HepG2 (cell line): ENCODE data around the gene FUT3. TPM values are rescaled to one million over a fixed set of nuclear protein-coding genes. Genes with fewer than 3 reads are reported as not detected.
A peak's percentile ranks its signal among the peaks of the same experiment; 100 is the strongest.

ENCODE experiments used
- CEBPG ChIP-seq: IDR thresholded peaks from 2 replicates; pipeline ENCODE4 v1.6.1; 2016
- FOXA3 ChIP-seq: IDR thresholded peaks from 2 replicates; pipeline ENCODE4 v1.6.1; 2016; ENCODE audit warnings: missing genetic modification reagents, missing compliant biosample characterization
- HES4 ChIP-seq: sonication (generic); formaldehyde crosslinking; IDR thresholded peaks from 2 replicates; pipeline ENCODE4 v1.9.0; 2021; ENCODE audit warnings: mild to moderate bottlenecking, missing genetic modification reagents, borderline replicate concordance
- HNRNPH1 ChIP-seq: fragments of 200-400 bp; formaldehyde crosslinking; optimal IDR thresholded peaks from 2 replicates; pipeline ENCODE3; 2017; ENCODE audit warnings: mild to moderate bottlenecking, low read depth, low read length
- IRX3 ChIP-seq: sonication (generic); formaldehyde crosslinking; IDR thresholded peaks from 2 replicates; pipeline ENCODE4 v1.8.1; 2023; ENCODE audit warnings: mild to moderate bottlenecking, low read depth, missing genetic modification reagents, borderline replicate concordance
- LCORL ChIP-seq, 2 experiments: fragments of 450-650 bp in 1 of 2; sonication (generic) in 1 of 2; formaldehyde crosslinking in 1 of 2; IDR thresholded peaks; 2 replicates each; pipeline versions ENCODE4 v1.5.0 to v1.6.1; 2017 to 2020; ENCODE audit warnings: antibody characterized with exemption in 1 of 2, missing genetic modification reagents in 1 of 2
- MIER3 ChIP-seq: IDR thresholded peaks from 2 replicates; pipeline ENCODE4 v1.6.1; 2016; ENCODE audit warnings: missing compliant biosample characterization, borderline replicate concordance
- NR1H2 ChIP-seq: sonication (generic); formaldehyde crosslinking; IDR thresholded peaks from 2 replicates; pipeline ENCODE4 v1.8.1; 2022; ENCODE audit warnings: low read depth, missing genetic modification reagents, borderline replicate concordance
- RARG ChIP-seq: sonication (generic); formaldehyde crosslinking; IDR thresholded peaks from 2 replicates; pipeline ENCODE4 v1.4.0; 2020; ENCODE audit warnings: low read depth, mild to moderate bottlenecking, missing genetic modification reagents
- RELA ChIP-seq: sonication (generic); formaldehyde crosslinking; IDR thresholded peaks from 2 replicates; pipeline ENCODE4 v1.4.0; 2020; ENCODE audit warnings: missing genetic modification reagents
- SMC3 ChIP-seq: IDR thresholded peaks from 2 replicates; pipeline ENCODE4 v1.6.1; 2011; ENCODE audit warnings: low read length, improper control_type of control experiment
- SOX5 ChIP-seq: IDR thresholded peaks from 2 replicates; pipeline ENCODE4 v1.6.1; 2016; ENCODE audit warnings: borderline replicate concordance
- SP4 ChIP-seq: sonication (generic); formaldehyde crosslinking; IDR thresholded peaks from 2 replicates; pipeline ENCODE4 v1.8.1; 2023; ENCODE audit warnings: mild to moderate bottlenecking, missing genetic modification reagents
- SRF ChIP-seq: IDR thresholded peaks from 2 replicates; pipeline ENCODE4 v1.6.1; 2011; ENCODE audit warnings: mild to moderate bottlenecking, low read depth, low read length, moderate library complexity
- THYN1 ChIP-seq: sonication (generic); formaldehyde crosslinking; IDR thresholded peaks from 2 replicates; pipeline ENCODE4 v1.8.1; 2023; ENCODE audit warnings: low read depth, mild to moderate bottlenecking, moderate library complexity, missing genetic modification reagents, borderline replicate concordance
- YEATS2 ChIP-seq: sonication (generic); formaldehyde crosslinking; IDR thresholded peaks from 2 replicates; pipeline ENCODE4 v1.4.0; 2020; ENCODE audit warnings: missing genetic modification reagents, borderline replicate concordance
- ZFX ChIP-seq: sonication (generic); formaldehyde crosslinking; IDR thresholded peaks from 2 replicates; pipeline ENCODE4 v1.4.0; 2020; ENCODE audit warnings: mild to moderate bottlenecking, low read depth, missing genetic modification reagents, moderate library complexity
- ZKSCAN8 ChIP-seq: IDR thresholded peaks from 2 replicates; pipeline ENCODE4 v1.6.1; 2016; ENCODE audit warnings: borderline replicate concordance, missing genetic modification reagents, missing compliant biosample characterization
- ZNF101 ChIP-seq: sonication (generic); formaldehyde crosslinking; IDR thresholded peaks from 2 replicates; pipeline ENCODE4 v1.4.0; 2020; ENCODE audit warnings: mild to moderate bottlenecking, low read depth, missing genetic modification reagents, borderline replicate concordance
- ZNF264 ChIP-seq: sonication (generic); formaldehyde crosslinking; IDR thresholded peaks from 2 replicates; pipeline ENCODE4 v1.4.0; 2020; ENCODE audit warnings: missing genetic modification reagents
- ZNF3 ChIP-seq: IDR thresholded peaks from 2 replicates; pipeline ENCODE4 v1.7.0; 2017; ENCODE audit warnings: inconsistent platforms
- ZNF350 ChIP-seq: sonication (generic); formaldehyde crosslinking; IDR thresholded peaks from 2 replicates; pipeline ENCODE4 v1.4.0; 2020; ENCODE audit warnings: mild to moderate bottlenecking, low read depth, missing genetic modification reagents, borderline replicate concordance
- ZNF570 ChIP-seq: sonication (generic); formaldehyde crosslinking; IDR thresholded peaks from 2 replicates; pipeline ENCODE4 v1.4.0; 2020; ENCODE audit warnings: mild to moderate bottlenecking, missing genetic modification reagents, borderline replicate concordance
- ZNF720 ChIP-seq: sonication (generic); formaldehyde crosslinking; IDR thresholded peaks from 2 replicates; pipeline ENCODE4 v1.4.0; 2020; ENCODE audit warnings: missing genetic modification reagents
- ZNF768 ChIP-seq: sonication (generic); formaldehyde crosslinking; IDR thresholded peaks from 2 replicates; pipeline ENCODE4 v1.4.0; 2020; ENCODE audit warnings: missing genetic modification reagents
- ZSCAN9 ChIP-seq: IDR thresholded peaks from 2 replicates; pipeline ENCODE4 v1.6.1; 2016; ENCODE audit warnings: borderline replicate concordance
- polyA plus RNA-seq, 8 experiments: library from polyadenylated mRNA; depleted of rRNA in 3 of 8; stranded (reverse) in 7 of 8; unstranded in 1 of 8; fragments of >200 nt; fragmentation: Illumina TruSeq in 4 of 8; extraction: Trizol in 4 of 8; gene quantifications; 2 replicates each; pipeline versions ENCODE4 v1.2.1 to v1.2.3, GENCODE V29; 2011 to 2016; ENCODE audit warnings: low read depth in 4 of 8, missing spikeins in 1 of 8, mixed read lengths in 1 of 8; ENCODE audit not compliant: insufficient read depth in 1 of 8
- total RNA-seq, 5 experiments: library from RNA; depleted of rRNA; stranded (reverse); fragments of >200 nt; fragmentation: Illumina TruSeq; extraction: Trizol; gene quantifications; 2 replicates each; pipeline ENCODE4 v1.2.3, GENCODE V29; 2016; ENCODE audit warnings: low read depth in 1 of 5
- TF ChIP-seq, protein P1 (sequence below): IDR thresholded peaks from 2 replicates; pipeline ENCODE4 v1.6.1; 2016; ENCODE audit warnings: missing biosample characterization, missing genetic modification reagents, low read depth
- TF ChIP-seq, protein P2 (sequence below): sonication (generic); formaldehyde crosslinking; IDR thresholded peaks from 2 replicates; pipeline ENCODE4 v1.8.0; 2022; ENCODE audit warnings: mild to moderate bottlenecking, missing genetic modification reagents, moderate library complexity
- TF ChIP-seq, protein P3 (sequence below): sonication (generic); formaldehyde crosslinking; IDR thresholded peaks from 2 replicates; pipeline ENCODE4 v1.4.0; 2020; ENCODE audit warnings: low read depth, mild to moderate bottlenecking, missing genetic modification reagents

FUT3 gene
- total and polyA plus RNA-seq, 2 of the 13 experiments (the other 11 are each of a cell fraction or from before 2014, with no cell fraction given) = 0.53 to 1.1 TPM

DNA sequence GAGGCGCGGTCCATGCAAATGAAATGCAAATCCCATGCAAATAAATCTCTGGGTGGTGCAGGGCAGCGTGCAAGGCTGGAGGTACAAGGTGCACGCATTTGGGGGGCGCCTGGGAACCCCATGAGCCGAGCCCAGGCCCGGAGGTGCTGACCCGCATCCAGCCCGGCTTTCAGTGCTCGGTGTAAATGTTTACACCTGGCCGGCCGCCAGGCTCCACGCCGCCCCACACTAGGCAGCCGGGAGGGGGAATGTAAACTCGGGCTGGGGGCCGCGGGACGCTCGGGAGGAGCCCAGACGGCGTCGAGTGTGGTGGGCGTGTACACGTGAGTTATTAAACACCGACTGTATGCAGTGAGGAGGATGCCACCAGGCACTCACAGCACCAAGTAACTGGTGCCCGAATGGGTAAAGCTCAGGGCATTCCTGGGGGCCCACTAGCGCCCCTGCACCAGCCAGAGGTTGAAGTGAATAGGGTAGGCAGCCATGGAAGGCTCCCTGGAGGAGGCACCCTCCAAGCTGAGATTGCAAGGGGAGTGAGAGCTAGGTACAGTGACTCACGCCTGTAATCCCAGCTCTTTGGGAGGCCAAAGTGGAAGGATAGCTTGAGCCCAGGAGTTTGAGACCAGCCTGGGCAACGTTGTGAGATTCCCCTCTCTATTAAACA lies 28.9 kb downstream of the FUT3 start (continued):
- TF ChIP-seq SP4 (CRISPR knock-in tag) (0 out of 2 replicates have a peak, but pooled peaks have one; percentile 29), NR1H2 (CRISPR knock-in tag) (no peak), CEBPG (CRISPR knock-in tag) (no peak), HNRNPH1 (no peak), ZNF768 (no peak), ZSCAN9 (CRISPR knock-in tag) (0 out of 2 replicates have a peak, but pooled peaks have one; percentile 21), SOX5 (CRISPR knock-in tag) (no peak), ZNF264 (CRISPR knock-in tag) (no peak), ZNF720 (CRISPR knock-in tag) (no peak), MIER3 (CRISPR knock-in tag) (peak; percentile 42; the same call in 1 of the 2 replicates), ZNF101 (CRISPR knock-in tag) (no peak), LCORL (IDR thresholded peaks at IDR 0.05) (no peak), LCORL (CRISPR knock-in tag; IDR thresholded peaks at IDR 0.05) (peak; percentile 43; the same call in 1 of the 2 replicates), YEATS2 (CRISPR knock-in tag) (no peak), IRX3 (CRISPR knock-in tag) (no peak), HES4 (CRISPR knock-in tag) (no peak), ZFX (CRISPR knock-in tag) (no peak), SRF (no peak), RELA (CRISPR knock-in tag) (no peak), THYN1 (CRISPR knock-in tag) (no peak), ZKSCAN8 (CRISPR knock-in tag) (peak; percentile 99), ZNF3 (CRISPR knock-in tag) (no peak), SMC3 (no peak), FOXA3 (CRISPR knock-in tag) (peak; percentile 54), ZNF350 (CRISPR knock-in tag) (0 out of 2 replicates have a peak, but pooled peaks have one; percentile 54), ZNF570 (CRISPR knock-in tag) (no peak), RARG (CRISPR knock-in tag) (no peak)
- TF ChIP-seq, protein P1, sequence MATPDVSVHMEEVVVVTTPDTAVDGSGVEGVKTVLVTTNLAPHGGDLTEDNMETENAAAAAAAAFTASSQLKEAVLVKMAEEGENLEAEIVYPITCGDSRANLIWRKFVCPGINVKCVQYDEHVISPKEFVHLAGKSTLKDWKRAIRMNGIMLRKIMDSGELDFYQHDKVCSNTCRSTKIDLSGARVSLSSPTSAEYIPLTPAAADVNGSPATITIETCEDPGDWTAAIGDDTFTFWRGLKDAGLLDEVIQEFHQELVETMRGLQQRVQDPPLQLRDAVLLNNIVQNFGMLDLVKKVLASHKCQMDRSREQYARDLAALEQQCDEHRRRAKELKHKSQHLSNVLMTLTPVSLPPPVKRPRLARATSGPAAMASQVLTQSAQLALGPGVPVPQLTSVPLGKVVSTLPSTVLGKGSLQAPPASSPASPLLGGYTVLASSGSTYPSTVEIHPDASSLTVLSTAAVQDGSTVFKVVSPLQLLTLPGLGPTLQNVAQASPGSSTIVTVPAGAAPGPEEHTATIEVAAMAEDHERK (CRISPR knock-in tag) = no peak
- TF ChIP-seq, protein P2, sequence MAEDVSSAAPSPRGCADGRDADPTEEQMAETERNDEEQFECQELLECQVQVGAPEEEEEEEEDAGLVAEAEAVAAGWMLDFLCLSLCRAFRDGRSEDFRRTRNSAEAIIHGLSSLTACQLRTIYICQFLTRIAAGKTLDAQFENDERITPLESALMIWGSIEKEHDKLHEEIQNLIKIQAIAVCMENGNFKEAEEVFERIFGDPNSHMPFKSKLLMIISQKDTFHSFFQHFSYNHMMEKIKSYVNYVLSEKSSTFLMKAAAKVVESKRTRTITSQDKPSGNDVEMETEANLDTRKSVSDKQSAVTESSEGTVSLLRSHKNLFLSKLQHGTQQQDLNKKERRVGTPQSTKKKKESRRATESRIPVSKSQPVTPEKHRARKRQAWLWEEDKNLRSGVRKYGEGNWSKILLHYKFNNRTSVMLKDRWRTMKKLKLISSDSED (CRISPR knock-in tag) = no peak
- TF ChIP-seq, protein P3, sequence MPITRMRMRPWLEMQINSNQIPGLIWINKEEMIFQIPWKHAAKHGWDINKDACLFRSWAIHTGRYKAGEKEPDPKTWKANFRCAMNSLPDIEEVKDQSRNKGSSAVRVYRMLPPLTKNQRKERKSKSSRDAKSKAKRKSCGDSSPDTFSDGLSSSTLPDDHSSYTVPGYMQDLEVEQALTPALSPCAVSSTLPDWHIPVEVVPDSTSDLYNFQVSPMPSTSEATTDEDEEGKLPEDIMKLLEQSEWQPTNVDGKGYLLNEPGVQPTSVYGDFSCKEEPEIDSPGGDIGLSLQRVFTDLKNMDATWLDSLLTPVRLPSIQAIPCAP = no peak
